Rectal smooth muscle tissue (tissue), 1 donor: ENCODE measurements around the gene MAMLD1.
A peak's percentile ranks its signal among the peaks of the same experiment; 100 is the strongest.

Experiments
- H3K27ac ChIP-seq: one replicate; pipeline ENCODE4 v1.7.0; 2013; ENCODE audit warnings: low read depth, low read length, inconsistent platforms
- H3K27me3 ChIP-seq: one replicate; pipeline ENCODE4 v1.7.0; 2013; ENCODE audit warnings: low read length; ENCODE audit not compliant: control insufficient read depth, insufficient read depth
- H3K36me3 ChIP-seq: one replicate; pipeline ENCODE4 v1.7.0; 2013; ENCODE audit warnings: low read length; ENCODE audit not compliant: control insufficient read depth, insufficient read depth
- H3K4me1 ChIP-seq: one replicate; pipeline ENCODE4 v1.7.0; 2013; ENCODE audit warnings: low read length; ENCODE audit not compliant: control insufficient read depth, insufficient read depth
- H3K4me3 ChIP-seq: one replicate; pipeline ENCODE4 v1.7.0; 2013; ENCODE audit warnings: low read length
- H3K9ac ChIP-seq: one replicate; pipeline ENCODE4 v1.7.0; 2013; ENCODE audit warnings: low read length

Gene MAMLD1

DNA sequence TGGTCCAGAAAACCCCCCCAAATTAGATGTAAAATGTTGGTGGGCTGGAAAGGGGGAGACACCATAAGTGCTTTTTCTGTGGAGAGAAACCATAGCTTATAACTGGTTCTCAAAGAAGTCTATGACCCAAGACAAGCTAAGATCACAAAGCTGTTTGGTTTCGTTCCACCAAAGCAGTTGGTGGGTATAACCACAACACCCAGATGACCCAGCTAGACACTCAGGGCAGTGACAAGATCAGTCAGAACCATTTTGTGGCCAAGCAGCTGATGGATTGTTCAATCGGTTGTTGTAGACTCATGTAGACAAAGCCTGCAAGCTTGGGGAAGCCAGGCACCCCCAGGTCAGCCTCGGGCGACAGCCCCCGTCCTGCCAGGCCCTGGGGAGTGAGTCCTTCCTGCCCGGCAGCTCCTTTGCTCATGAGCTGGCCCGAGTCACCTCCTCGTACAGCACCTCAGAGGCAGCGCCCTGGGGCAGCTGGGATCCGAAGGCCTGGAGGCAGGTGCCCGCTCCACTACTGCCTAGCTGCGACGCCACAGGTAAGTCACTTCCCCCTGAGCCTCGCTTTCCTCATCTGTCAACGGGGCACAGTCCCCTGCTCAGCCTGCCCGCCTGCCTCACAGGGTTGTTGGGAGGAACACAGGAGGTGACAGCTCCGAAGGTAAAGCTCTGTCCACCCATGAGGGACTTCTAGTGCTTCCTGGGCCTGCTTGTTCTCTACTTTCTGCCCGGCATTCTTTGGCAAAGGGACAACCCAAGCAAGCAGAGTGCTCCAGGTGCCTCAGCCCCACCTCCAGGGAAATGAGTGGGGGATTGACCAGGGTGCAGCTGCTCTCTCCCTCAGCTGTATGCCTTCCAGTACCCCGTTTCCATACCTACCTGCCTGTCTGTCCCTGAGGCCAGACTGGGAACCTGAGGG lies 140.1 kb downstream of the MAMLD1 start:
- H3K36me3 ChIP-seq = no peaks in the 10 kb centered on the region
- H3K27ac ChIP-seq = no peak overlapping the region
- no peak overlapping the region for H3K4me3 ChIP-seq
- H3K4me1 ChIP-seq = no peaks in the 10 kb centered on the region
- no peaks in the 10 kb centered on the region for H3K27me3 ChIP-seq
- no peak overlapping the region for H3K9ac ChIP-seq

GRCh38 chrX:150503898-150504219 lies 140.7 kb downstream of the MAMLD1 start:
- H3K9ac ChIP-seq = no peak overlapping the region
- H3K27me3 ChIP-seq = no peaks in the 10 kb centered on the region
- no peaks in the 10 kb centered on the region for H3K36me3 ChIP-seq
- H3K4me3 ChIP-seq = no peak overlapping the region
- no peaks in the 10 kb centered on the region for H3K4me1 ChIP-seq
- no peak overlapping the region for H3K27ac ChIP-seq

DNA sequence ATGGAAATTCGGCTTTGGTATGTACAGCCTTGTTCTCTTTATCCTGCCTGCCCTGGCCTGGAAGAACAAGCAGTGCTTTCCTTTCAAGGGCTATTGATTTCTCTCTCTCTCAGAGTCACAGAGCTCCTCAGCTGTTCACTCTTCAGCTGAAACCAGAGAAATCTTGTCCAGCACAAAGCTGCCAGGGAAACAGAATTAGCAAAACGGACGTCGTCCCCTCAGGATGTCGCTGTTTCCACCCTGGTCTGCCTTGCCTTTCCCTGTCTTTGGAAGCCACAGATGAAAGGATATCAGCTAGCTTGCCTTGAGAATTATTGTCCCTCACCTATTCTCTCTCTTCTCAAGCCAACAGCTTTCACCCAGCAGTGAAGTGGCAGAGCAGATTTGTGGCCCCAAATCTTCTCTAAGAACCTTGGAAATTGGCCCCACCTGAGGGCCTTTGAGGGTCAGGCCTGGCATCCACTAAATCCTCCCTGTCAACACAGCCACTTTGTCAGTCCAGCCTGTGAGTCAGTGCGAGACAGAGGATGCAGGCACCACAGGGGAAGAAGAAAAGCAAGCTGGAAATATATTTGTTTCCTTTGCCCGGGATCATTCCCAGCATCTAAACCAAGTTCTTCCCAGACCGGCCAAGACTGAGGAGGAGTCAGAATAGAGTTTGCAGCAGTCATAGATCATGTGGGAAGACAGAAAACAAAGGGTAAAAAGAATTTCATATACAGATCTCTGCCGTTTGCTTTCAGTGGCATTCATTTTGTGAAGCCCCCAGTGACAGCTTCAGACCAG lies 141.5 kb downstream of the MAMLD1 start:
- H3K36me3 ChIP-seq = no peaks in the 10 kb centered on the region
- no peak overlapping the region for H3K4me3 ChIP-seq
- no peak overlapping the region for H3K9ac ChIP-seq
- H3K27me3 ChIP-seq = no peaks in the 10 kb centered on the region
- no peak overlapping the region for H3K27ac ChIP-seq
- H3K4me1 ChIP-seq = no peaks in the 10 kb centered on the region

- peaks cover 2% of the 10 kb centered on the region for H3K27me3 ChIP-seq
- no peak overlapping the region for H3K9ac ChIP-seq
- H3K36me3 ChIP-seq = no peaks in the 10 kb centered on the region
- H3K4me3 ChIP-seq = no peak overlapping the region
- H3K4me1 ChIP-seq = no peaks in the 10 kb centered on the region
- no peak overlapping the region for H3K27ac ChIP-seq
These were observed 142.9 kb downstream of the MAMLD1 start for GRCh38 chrX:150506020-150506419.

DNA sequence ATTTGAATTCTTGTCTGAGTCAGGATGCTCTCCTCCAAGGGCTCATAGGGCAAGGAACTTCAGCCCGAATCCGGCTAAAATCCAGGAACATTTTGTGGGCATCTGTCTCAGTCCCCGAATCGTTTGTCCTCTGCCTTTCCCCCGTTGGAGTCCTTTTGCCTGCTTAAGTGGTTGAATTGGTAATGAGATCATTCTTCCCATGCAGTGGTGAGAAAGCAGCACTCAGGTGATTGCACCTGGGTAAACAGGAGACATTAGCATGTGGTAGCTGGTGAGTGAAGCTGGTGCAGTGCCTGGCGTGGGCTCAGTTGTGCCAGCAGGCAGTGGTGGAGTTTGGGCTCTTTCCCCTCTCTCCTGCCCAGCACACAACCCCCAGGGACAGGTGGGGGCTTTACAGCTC lies 143.4 kb downstream of the MAMLD1 start:
- H3K4me3 ChIP-seq = no peak overlapping the region
- H3K27ac ChIP-seq = no peak overlapping the region
- H3K4me1 ChIP-seq = no peaks in the 10 kb centered on the region
- H3K36me3 ChIP-seq = no peaks in the 10 kb centered on the region
- no peak overlapping the region for H3K9ac ChIP-seq
- peaks cover 2% of the 10 kb centered on the region for H3K27me3 ChIP-seq

DNA sequence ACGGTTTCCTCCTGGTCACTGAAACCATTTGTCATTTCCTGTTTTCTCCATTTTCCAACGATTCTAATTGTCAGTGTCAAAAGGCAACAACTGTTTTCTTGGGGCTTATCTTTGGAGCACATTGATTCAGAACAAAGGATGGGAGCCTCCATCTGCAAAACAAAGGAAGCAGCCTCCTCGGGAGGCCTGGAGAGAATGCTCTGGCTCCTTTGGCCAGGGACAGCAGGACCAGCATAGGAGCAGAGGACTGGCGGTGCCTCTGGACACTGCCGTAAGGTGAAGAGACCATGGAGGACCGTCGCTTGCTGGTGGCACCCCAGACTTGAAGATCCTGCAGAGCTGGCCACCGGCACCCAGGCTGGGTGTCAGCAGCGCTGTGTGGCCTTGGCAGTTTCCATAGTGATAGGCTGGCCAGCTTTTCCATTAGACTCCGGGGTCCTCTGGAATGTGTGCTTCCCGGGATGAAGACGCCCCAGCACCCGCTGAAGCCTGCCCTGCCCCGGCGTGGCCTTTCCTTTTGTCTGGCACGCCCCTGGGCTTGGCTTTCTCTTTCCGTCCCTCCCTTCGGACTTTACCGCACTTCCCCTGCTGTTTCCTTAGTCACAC lies 144.2 kb downstream of the MAMLD1 start:
- H3K27me3 ChIP-seq = peaks cover 2% of the 10 kb centered on the region
- no peaks in the 10 kb centered on the region for H3K4me1 ChIP-seq
- H3K9ac ChIP-seq = no peak overlapping the region
- H3K4me3 ChIP-seq = no peak overlapping the region
- H3K27ac ChIP-seq = peak overlapping the region; percentile 74
- no peaks in the 10 kb centered on the region for H3K36me3 ChIP-seq

DNA sequence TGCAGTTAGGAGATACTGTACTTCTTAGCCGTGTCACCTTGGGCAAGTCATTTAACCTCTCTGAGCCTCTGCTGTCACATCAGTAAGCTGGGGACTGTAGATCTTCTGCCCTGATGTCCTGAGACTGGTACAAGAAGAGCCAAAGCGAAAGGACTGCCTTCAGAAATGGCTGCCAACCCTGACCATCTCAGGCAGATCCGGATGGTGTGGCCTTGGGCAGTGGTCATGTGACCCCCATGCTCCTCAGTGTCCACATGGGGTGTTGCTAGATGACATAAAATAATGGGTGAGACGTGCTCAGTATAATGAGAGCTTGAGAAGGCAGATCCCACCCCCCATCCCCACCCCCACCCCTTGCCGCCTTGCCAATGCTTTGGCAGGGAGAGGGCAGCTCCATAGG lies 144.9 kb downstream of the MAMLD1 start:
- Histone ChIP-seq H3K9ac (no peak overlapping the region), H3K27ac (peak overlapping the region; percentile 74), H3K4me3 (no peak overlapping the region)

DNA sequence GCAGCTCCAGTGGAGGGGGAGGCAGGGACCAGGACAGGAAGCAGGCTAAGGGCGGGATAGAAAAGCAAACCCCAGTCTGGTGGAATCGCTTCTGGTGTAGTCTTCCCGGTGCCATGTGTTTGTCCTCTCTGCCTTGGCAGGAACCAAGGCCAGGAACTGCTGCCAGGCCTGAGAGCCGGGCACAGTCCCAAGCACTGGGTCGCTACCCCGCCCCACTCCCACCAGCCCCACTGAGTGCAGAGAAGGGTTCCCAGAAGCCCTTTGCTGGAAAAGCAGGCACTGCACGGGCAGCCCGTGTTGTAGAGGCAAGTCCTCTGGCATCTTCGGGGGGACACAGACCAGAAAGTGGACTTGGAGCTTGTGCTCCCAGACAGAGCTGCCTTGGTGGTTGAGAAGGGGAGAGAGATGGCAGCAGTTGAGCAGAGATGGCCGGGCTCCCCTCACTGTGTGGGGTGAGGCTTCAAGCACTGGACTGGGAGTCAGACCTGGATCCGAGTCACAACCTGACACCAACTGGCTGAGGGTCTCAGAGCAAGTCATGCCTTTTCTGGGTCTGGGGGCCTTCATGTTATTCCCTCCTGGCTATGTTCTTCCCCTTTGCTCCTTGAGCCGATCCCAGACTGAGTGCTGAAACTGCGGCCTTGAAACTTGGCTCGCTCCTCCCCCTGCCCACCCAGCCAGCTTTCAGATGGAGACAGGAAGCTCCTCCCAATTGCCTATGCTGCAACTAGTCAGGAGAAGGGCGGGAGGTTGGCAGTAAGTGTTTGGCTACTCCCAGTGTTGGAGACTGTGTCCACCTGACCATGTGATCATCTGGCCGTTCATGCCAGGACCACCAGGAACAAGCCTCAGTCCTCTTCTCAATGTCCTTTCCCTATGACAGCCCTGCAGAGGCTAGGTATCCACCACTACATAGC lies 145.6 kb downstream of the MAMLD1 start:
- no peak overlapping the region for H3K4me3 ChIP-seq
- peak overlapping the region; percentile 74 for H3K27ac ChIP-seq
- peaks cover 2% of the 10 kb centered on the region for H3K27me3 ChIP-seq
- no peaks in the 10 kb centered on the region for H3K36me3 ChIP-seq
- H3K4me1 ChIP-seq = no peaks in the 10 kb centered on the region
- H3K9ac ChIP-seq = no peak overlapping the region

More for the DNA sequence above, 144.9 kb downstream of the MAMLD1 start:
- Histone ChIP-seq H3K27me3 (peaks cover 2% of the 10 kb centered on the region), H3K4me1 (no peaks in the 10 kb centered on the region), H3K36me3 (no peaks in the 10 kb centered on the region)

DNA sequence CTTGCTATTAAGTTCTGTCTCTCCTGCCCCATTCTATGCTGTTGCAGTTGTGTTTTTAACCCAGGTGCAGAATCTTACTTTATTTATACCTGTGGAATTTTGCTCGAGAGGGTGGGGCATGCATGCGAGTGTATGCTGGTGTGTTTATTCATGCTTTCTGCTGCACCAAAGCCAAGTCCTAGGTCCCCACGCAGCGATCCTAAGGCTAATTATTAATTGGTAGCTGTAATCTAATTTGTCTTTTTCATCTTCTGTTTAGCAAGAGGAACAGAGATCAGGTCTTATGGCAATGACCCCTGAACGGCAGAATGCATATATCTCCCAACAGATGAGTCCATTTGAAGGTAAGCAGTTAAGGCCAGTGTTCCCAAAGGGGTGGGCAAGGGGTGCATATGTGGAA lies 146.6 kb downstream of the MAMLD1 start:
- Histone ChIP-seq H3K27ac (no peak overlapping the region), H3K4me3 (no peak overlapping the region)

DNA sequence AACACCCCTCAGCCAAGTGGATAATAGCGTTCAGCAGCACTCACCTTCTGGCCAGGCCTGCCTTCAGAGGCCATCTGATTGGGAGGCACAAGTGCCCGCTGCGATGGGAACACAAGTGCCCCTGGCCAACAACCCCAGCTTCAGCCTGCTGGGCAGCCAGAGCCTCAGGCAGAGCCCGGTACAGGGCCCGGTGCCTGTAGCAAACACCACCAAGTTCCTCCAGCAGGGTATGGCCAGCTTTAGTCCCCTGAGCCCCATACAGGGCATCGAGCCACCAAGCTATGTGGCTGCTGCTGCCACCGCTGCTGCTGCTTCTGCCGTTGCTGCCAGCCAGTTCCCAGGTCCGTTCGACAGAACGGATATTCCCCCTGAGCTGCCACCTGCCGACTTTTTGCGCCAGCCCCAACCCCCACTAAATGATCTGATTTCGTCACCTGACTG lies 149.4 kb downstream of the MAMLD1 start:
- Histone ChIP-seq H3K4me1 (no peaks in the 10 kb centered on the region), H3K4me3 (no peak overlapping the region), H3K27ac (no peak overlapping the region), H3K27me3 (peaks cover 5% of the 10 kb centered on the region), H3K9ac (no peak overlapping the region), H3K36me3 (no peaks in the 10 kb centered on the region)

More for the DNA sequence above, 146.6 kb downstream of the MAMLD1 start:
- H3K27me3 ChIP-seq = peaks cover 2% of the 10 kb centered on the region
- H3K4me1 ChIP-seq = no peaks in the 10 kb centered on the region
- no peak overlapping the region for H3K9ac ChIP-seq
- H3K36me3 ChIP-seq = no peaks in the 10 kb centered on the region

DNA sequence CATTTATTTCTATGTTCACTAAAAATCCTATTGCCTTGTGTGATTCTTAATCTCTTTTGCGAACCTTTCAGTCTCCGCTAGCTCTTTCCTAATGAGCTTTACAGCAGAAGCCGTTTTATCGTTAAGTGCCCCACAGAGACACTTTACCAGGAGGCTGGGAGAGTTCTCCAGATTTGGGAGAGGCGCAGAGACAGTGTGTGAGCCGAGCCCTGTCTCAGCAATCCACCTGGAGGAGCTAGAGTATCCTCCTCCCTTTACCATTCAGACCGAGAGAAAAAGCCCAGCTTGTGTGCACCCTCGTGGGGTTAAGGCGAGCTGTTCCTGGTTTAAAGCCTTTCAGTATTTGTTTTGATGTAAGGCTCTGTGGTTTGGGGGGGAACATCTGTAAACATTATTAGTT lies 150.4 kb downstream of the MAMLD1 start:
- Histone ChIP-seq H3K36me3 (no peaks in the 10 kb centered on the region), H3K4me1 (no peaks in the 10 kb centered on the region), H3K4me3 (no peak overlapping the region), H3K27ac (no peak overlapping the region), H3K9ac (no peak overlapping the region), H3K27me3 (peaks cover 5% of the 10 kb centered on the region)
